HG02970 (cell line): ENCODE data around the gene SGK2.

Experiments used
- ATAC-seq: cut with Tn5 transposase; IDR thresholded peaks from one replicate; pipeline ENCODE4 v1.9.1; 2021; ENCODE audit warnings: mild to moderate bottlenecking, moderate library complexity, moderate number of reproducible peaks; ENCODE audit not compliant: unreplicated experiment, low FRiP score

The SGK2 gene

DNA sequence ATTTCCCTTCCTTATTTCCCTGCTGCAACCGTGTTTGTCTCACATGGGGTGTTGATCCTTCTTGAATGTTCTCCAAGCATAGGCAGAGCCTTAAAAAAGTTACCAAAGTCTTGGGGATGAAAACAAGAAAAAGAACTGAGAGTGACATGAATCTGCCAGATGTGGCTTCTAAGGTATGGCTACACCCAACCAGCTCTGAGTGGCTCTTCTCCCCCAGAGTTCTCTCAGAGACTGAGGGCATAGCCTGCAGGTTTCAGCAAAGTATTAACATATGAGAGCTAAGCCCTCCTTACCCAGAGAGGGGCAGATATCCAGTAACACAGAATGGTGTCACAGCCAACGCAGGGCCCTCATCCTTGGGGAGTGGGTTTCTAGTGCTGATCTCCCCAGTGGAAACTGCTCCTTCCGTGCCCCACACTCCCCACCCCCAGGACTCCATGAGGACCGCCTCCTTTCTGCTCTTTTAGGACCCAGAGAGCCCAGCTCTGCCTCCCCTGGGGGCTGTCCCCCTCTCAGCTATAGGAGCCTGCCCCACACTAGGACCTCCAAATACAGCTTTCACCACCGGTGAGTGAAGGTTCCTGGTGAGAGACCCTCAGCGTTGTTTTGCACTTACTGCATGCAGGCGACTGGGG, 23.3 kb upstream of the SGK2 start:
- ATAC-seq, result no peak

DNA sequence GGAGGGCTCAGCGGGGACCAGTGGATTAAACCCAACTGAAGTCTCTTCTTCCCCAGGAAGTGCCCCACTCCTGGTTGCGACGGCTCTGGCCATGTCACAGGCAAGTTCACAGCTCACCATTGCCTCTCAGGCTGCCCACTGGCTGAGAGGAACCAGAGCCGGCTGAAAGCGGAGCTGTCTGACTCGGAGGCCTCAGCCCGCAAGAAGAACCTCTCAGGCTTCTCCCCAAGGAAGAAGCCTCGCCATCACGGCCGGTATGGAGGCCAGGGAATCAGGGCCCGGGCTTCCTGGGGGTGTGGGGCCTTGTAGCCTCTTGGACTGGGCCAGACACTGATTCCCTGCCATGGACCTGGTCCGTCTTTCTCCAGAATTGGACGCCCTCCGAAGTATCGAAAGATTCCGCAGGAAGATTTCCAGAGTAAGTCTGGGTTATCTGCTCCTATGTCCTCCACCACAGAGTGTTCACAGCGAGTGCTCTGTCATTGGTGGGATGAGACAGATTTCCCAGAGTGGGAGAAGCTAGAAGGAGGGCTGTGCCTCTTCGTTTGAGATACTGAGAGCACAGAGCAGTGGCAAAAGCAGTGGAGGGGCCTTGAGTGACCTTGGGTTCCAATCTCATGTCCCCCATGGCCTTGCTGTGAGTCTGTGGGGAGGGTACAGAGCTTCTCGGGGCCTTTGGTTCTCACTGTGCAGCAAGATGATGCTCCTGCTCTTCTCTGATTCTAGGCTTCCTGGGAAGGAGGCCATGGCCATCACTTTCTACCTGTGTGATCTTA, 22.6 kb upstream of the SGK2 start:
- no peak for ATAC-seq

DNA sequence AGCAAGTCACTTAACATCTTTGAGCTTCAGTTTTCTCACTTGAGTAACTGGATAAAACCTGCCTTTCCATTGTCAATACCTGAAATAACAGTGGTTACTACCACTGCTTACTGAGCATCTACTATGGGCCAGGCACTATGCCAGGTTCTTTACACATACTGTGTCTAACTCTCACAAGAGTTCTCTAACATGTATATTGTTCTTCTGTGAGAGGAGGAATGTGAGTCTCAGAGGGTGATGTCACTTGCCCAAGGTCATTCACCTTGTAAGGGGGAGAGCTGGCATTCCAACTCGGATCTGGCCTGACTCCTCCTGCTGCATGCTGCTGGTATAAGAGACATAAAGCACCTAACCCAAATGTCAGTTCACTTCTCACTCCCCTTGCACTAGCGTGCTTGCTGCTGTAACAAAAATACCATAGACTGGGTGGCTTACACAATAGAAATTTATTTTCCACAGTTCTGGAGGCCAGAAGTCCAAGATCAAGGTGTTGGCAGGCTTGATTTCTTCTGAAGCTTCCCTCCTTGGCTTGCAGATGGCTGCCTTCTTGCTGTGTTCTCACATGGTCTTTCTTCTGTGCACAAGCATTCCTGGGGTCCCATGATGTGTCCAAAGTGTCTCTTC, 21.9 kb upstream of the SGK2 start:
- no peak for ATAC-seq

DNA sequence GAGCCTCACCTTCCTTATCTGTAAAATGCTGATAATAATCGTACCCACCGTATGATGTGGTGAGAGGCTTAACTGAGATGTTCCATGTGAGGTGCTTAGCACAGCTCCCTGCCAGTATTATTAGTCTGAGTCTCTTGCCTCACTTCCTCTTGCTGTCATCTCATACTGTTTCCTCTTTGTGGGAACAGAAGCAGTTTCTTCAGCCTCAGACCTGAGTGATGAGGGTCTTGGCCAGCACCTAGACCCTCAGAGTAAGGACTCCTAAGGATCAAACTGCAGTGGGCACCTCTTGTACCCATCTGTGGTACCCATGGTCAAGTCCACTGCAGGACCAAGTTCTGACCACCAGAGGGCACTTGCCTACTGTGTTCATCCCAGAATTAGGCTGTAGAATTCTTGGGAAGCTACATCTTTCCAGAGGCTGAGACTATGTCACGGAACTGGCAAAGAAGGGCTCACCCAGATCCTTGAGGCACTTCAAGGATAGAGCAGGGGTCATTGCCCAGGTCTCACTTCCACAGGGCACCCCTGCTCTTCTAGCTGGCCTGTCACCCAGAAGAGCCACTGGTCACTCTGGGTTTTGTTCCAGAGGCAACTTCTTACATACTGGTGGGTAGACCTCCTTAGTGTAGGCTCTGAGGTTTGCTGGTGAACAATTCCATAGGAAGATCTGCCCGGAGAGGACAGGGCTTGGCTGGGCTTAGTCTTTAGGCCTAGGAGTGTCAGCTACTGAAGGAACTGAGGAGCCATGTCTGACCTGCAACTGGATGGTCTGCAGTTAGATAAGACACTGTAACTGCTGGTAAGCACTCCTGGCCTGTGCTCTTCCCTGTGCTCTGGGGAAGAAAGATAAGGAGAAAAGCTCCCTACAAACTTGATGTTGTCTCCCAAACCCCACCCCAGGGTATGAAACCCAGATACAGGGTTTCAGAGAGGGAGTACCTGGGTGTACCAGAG, 20.6 kb upstream of the SGK2 start:
- no peak for ATAC-seq

DNA sequence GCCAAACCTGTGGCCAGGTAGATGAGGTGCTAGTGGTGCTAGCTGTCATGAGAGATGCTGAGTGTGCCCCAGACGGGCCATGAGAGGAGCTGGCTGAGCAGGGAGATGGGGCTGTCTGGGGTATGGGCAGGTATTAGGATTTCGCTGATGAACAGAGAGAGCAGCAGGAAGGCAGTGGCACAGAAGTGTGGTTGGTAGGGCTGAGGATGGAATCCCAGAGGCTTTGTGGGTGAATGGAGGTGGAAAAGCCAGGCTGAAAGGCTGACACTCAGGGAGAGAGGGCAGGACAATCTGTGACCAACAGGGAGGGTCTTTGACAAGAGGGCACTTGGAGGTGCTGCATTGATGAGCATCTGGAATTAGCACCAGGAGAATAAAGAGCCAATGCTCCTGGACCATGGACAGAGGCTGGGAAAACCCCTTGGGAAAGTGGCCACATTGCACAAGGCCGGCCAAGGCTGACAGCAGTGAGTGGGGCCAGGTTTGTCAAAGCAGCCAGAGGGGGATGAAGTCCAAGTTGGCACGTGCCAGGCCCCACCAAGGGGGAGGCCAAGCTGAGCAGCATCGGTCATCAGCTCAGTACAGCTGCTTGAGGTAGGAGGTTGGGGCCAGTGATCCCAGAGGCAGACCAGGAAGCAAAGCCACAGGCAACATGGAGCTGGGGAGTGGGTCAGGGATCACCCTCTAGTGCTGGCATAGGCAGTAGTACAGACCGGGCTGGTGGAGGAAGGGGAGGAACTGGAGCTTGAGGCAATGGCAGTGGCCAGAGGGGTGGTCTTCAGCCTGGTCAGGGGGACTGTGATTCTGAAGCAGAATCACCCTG, 19.7 kb upstream of the SGK2 start:
- no peak for ATAC-seq

DNA sequence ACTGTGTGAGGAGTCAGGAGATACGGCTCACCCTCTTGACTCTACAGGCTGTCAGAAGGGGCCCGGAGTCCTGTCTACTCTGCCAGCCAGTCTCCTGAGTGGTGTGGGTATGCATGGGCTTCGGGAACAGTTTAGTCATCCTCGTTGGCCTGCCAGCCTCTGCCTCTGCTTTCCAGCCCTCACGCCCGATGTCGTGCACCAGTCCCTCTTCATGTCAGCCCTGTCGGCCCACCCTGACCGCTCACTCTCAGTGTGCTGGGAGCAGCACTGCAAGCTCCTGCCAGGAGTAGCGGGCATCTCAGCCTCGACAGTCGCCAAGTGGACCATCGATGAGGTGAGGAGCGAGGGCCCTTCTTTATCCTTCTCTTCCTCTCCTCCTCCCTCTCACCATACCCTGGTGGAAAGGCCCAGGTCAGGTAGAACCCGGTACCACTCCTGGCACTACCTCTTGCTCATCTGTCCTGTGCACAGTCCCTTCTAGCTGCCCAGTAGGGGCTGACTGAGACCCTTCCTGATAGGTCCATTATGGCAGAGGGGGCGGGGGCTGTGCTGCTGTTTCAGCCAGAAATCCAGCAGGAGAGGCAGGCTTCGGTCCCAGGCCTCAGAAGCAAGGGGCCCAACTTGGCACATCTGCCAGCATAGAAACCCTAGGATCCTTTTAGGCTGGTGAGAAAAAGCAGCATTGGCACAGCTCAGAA, 18.7 kb upstream of the SGK2 start:
- no peak for ATAC-seq

DNA sequence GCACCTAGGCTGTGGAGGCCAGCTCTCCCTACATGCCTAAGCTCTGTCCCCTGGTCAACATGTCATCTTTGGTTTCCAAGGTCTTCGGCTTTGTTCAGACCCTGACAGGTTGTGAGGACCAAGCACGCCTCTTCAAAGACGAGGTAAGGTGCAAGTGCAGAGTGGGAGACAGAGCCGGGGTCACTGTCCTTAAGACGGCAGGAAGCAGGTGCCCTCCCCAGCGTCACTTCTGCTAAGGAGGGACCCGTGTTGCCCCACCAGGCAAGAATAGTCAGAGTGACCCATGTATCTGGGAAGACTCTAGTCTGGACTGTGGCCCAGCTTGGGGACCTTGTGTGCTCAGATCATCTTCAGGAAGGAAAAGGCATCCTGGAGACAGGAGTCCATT, 18.2 kb upstream of the SGK2 start:
- no peak for ATAC-seq

DNA sequence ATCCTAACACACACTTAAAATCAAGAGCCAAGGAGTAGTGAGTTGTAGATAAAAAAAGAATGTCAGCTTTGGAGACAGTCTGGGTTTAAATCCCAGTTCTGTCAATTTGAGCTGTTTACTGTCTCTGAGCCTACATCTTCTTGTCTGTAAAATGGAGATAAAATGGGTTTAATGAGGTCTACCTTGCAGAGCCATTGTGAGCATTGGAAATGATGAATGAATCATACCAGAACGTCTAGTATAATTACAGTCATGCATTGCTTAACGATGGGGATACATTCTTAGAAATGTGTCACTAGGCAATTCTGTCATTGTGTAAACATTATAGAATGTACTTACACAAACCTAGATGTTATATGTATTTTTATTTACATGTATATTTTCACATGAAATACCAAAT, 17.6 kb upstream of the SGK2 start:
- no peak for ATAC-seq

DNA sequence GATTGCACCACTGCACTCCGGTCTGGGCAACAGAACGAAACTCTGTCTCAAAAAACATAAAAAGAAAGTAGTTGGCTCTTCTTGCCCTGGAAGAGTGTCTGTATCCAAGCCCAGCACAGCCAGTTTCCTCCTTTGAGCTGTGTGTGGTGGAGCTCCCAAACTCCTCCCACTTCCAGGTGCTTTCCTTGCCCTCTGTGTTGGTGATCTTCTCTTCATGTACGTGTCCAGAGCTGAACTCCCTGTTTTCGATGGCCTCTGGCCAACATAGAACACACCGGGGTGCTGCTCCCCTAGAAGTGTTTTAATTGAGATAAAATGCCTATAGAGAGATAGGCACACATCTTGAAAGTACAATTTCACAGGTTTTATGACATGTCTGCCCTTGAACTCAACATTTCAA, 16.7 kb upstream of the SGK2 start:
- no peak for ATAC-seq

DNA sequence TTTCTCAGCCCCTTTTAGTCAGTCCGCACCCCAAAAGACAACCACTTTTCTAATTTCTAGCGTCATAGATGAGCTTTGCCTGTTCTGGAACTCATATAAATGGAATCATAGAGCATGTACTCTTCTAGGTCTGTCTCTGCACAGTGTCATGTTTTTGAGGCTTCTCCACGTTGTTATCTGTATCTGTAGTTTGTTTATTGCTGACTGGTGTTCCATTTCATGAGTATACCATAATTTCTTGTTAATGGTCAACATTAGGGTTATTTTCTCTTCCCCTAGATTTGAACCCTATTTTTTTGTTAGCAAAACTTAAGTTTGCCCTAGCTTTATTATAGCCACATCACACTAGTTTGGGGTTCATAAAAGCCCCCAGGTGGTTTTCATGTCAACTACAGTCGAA, 16.2 kb upstream of the SGK2 start:
- no peak for ATAC-seq

DNA sequence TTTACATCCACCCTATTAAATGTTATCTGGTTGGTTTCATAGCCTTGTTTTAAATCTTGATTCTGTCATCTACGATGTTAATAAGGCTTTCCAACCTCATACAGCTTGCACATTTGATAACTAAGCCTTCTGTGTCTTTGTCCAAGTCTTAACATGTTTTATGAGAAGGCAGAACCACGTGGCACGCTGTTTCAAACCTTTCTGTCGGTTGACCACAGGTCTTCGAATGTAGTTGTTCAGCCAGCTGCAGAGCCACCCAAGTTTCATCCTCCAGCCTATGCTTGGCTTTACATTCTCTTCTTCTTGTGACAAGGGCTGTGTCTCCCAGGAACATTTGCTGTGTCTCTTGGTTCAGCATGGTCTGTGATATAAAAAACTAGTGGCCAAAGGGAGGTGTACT, 15.7 kb upstream of the SGK2 start:
- no peak for ATAC-seq

DNA sequence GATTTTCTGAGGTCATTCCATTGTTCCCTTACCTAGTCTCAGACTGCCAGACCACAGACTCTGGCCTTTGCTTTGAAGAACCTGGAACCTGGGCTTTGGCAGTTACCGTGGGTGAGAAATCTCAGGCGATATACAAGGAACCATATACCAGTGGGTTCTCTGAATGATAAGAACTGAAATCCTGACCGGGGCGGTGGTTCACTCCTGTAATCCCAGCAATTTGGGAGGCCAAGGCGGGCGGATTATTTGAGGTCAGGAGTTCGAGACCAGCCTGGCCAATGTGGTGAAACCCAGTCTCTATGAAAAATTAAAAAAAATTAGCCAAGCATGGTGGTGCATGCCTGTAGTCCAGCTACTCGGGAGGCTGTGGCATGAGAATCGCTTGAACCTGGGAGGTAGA, 14.3 kb upstream of the SGK2 start:
- ATAC-seq, result no peak

DNA sequence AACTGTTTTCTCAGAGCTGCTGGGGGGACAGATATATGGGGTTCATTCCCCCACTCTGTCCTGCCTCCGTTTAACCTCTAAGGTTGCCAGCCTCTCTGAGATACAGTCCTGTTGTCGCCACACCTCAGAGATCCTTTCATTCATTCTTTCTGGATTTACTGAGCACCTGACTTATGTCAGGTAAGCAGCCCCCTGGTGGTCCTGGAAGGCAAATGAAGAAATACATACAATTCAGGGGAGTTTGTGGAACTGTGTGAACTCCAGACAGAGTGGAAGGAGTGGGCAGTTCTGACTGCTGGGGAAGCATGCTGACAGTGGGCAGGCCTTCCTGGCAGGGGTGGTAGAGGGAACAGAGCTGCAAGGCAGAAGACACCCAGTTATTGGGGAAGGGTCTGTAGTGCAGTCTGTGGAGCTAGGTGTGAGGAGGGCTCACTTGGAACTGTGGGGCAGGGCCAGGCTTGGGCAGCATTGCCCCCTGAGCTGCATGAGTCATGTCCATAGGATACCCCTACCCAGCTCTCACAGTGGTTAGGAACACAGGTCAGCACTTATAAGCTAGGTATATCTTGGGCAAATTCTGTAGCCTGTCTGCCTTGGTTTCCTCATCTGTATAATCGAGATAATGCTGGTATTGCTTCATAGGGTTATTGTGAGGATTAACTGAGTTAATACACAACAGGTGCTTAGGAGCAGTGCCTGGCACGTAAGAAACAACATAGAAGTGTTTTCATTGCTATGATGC, 12.8 kb upstream of the SGK2 start:
- ATAC-seq, result no peak

DNA sequence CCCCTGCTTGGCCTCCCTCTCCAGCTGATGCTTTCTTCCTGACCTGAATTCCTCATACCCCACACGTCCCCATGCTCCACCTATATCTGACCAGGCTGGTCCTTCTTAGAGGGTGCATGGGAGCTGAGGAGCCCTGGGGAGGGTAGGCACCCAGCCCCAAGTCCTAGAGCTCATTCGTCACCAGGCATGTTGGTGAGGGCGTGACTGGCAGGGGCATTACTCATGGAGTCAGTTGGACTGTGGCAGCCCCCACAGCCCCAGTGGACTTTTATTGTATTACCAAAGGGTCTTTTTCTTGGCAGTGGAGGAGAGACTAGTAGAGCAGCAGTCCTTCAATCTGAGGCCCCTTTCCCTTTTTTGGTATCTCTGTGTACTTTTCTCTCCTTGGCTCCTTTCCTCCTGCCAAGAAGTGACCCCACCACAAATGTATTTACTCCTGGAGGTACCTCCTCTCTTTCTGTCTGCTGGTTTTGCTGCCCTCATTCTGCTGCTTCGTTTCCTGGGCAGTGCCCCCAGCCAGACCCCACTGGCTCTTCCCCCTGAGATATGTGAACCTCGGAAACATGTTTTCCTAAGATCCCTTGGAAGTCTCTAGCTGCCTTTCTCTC, 10.4 kb upstream of the SGK2 start:
- ATAC-seq, result no peak

DNA sequence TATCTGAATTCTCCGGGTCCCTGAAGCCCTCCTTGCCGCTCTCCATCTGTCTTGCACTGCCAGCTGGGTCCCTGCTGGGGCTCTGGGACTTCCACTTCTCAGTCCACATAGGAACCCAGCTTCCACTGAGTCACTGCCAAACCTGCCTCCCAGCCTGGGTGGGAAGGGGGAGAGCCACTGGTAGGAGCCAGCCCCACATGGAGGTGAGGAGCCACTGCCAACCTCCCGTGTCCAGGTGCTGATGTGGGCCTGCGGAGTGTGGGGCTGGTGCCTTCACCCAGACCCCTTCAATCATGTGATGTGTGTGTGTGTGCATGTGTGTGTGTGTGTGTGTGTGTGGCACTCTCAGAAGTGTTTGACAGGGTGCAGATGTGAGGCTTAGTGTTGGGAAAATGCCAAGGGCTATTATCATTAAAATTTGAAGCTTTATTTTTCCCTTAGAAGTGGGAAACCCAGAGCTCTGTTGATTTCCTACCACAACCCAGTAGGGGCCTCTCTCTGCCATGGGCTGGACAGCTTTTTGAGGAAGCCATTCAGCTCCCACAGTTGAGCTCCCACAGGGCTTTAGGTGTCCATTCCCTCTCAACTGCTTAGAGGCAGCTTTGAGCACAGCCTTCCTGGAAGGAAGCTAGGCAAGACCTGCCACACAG, 9.3 kb upstream of the SGK2 start:
- no peak for ATAC-seq

DNA sequence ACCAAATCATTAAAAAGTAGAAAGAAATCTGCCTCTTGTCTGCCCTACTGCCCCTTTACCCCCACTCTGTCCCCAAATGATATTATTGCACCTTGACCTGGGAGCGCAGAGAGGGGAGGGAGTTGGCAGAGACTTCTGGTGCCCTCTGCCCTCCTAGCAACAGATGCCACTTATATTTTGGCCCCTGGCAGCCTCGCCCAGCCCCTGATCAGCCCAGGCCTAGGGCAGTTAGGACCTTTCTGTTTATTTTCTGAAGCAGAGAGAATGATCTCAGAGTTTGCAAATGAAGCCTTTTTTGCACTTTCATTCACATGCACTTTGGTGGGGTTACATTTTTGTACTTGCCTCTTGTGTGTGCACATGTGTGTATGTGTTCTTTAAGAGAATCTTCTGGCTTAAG, 8.4 kb upstream of the SGK2 start:
- no peak for ATAC-seq

DNA sequence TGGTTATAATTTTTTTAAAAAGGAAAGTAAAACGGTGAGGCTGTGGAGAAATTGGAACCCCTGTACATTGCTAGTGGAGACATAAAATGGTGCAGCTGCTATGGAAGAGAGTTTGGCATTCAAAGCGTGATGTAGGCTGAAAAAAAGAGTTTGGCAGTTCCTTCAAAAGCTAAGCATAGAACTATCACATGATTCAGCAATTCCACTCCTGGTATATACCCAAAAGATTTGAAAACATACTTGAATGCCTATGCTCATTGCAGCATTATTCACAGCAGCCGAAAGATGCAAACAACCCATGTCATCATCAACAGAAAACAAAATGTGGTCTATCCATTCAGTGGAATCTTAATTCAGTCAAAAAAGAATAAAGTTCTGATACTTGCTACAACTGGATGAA, 4.5 kb upstream of the SGK2 start:
- no peak for ATAC-seq
